AG09319 (cell line): ENCODE data around the gene INSM2.
A peak's percentile ranks its signal among the peaks of the same experiment; 100 is the strongest.

ENCODE experiments used
- DNase-seq: peaks from one replicate; pipeline ENCODE4 v3.0.0-alpha.2; 2010; ENCODE audit warnings: low read depth; ENCODE audit errors: extremely low read depth
- CTCF ChIP-seq: IDR thresholded peaks from 2 replicates; pipeline ENCODE4 v1.5.1; 2011; ENCODE audit warnings: low read depth, mild to moderate bottlenecking, inconsistent platforms, low read length, moderate library complexity

INSM2 gene

GRCh38 chr14:35526962-35527361 lies 7.0 kb upstream of the INSM2 start:
- TF ChIP-seq CTCF, result no peak
- DNase-seq, result no peak

- no peak for DNase-seq
- no peak for TF ChIP-seq CTCF
Observed at GRCh38 chr14:35531960-35532747, 1.8 kb upstream of the INSM2 start.

- DNase-seq, result no peak
- TF ChIP-seq CTCF, result no peak
Observed at GRCh38 chr14:35532783-35533356, 1.1 kb upstream of the INSM2 start.

GRCh38 chr14:35534208-35534872 lies 376 bp downstream of the INSM2 start:
- TF ChIP-seq CTCF, result no peak
- DNase-seq, result no peak

- DNase-seq, result peak; percentile 12
- no peak for TF ChIP-seq CTCF
Observed at GRCh38 chr14:35534873-35535482, 1.0 kb downstream of the INSM2 start.

GRCh38 chr14:35535483-35536112 lies 1.6 kb downstream of the INSM2 start:
- DNase-seq, result no peak
- TF ChIP-seq CTCF, result no peak
